K562 (cell line): ENCODE results near the gene DDX20. TPM values are rescaled to one million over a fixed set of nuclear protein-coding genes. Genes with fewer than 3 reads are reported as not detected.

ENCODE experiments used
- BHLHE40 ChIP-seq: IDR thresholded peaks from 2 replicates; pipeline ENCODE4 v1.6.1; 2011; ENCODE audit warnings: low read length, improper control_type of control experiment
- CEBPG ChIP-seq, 3 experiments: fragments of 200-800 bp in 1 of 3; sonication (Bioruptor generic) in 1 of 3; sonication (generic) in 1 of 3; formaldehyde crosslinking in 1 of 3; IDR thresholded peaks in 2 of 3; conservative IDR thresholded peaks in 1 of 3; 2 replicates each; pipeline versions ENCODE4 v1.6.1 to v1.8.0; 2016 to 2022; ENCODE audit warnings: missing compliant biosample characterization in 2 of 3, missing genetic modification characterization in 2 of 3, mild to moderate bottlenecking in 1 of 3, missing genetic modification reagents in 1 of 3
- DIDO1 ChIP-seq: fragments of 450-650 bp; IDR thresholded peaks from 2 replicates; pipeline ENCODE4 v1.6.1; 2016; ENCODE audit warnings: low read depth, missing biosample characterization, missing genetic modification characterization
- E2F3 ChIP-seq: fragments of 250-450 bp; sonication (Bioruptor Pico); IDR thresholded peaks from 2 replicates; pipeline ENCODE4 v1.4.0; 2020; ENCODE audit warnings: mild to moderate bottlenecking
- EZH2 ChIP-seq: IDR thresholded peaks from 2 replicates; pipeline ENCODE4 v1.6.1; 2012; ENCODE audit warnings: low read depth, mild to moderate bottlenecking, inconsistent platforms, low read length, borderline replicate concordance
- FOXO4 ChIP-seq: fragments of 450-650 bp; formaldehyde crosslinking; IDR thresholded peaks from 2 replicates; pipeline ENCODE4 v1.4.0; 2020; ENCODE audit warnings: mild to moderate bottlenecking, moderate library complexity
- MGA ChIP-seq: fragments of 450-650 bp; IDR thresholded peaks from 2 replicates; pipeline ENCODE4 v1.6.1; 2016; ENCODE audit warnings: mild to moderate bottlenecking, moderate library complexity
- RAD21 ChIP-seq, 2 experiments: fragments of 250-450 bp in 1 of 2; fragments of 450-650 bp in 1 of 2; sonication (Bioruptor Pico) in 1 of 2; formaldehyde crosslinking in 1 of 2; IDR thresholded peaks in 1 of 2; conservative IDR thresholded peaks in 1 of 2; 2 replicates each; pipeline versions ENCODE4 v1.4.0 to v1.8.0; 2020 to 2022; ENCODE audit warnings: mild to moderate bottlenecking in 2 of 2, moderate library complexity in 1 of 2
- ZBTB17 ChIP-seq: fragments of 450-650 bp; formaldehyde crosslinking; IDR thresholded peaks from 2 replicates; pipeline ENCODE4 v1.4.0; 2020; ENCODE audit warnings: mild to moderate bottlenecking
- ZBTB9 ChIP-seq: fragments of 450-650 bp; formaldehyde crosslinking; IDR thresholded peaks from 2 replicates; pipeline ENCODE4 v1.4.0; 2020; ENCODE audit warnings: mild to moderate bottlenecking, moderate library complexity
- ZNF584 ChIP-seq: fragments of 200-800 bp; sonication (Bioruptor generic); IDR thresholded peaks from 2 replicates; pipeline ENCODE4 v1.6.1; 2016; ENCODE audit warnings: low read depth, mild to moderate bottlenecking, missing genetic modification characterization, missing compliant biosample characterization
- polyA plus RNA-seq, 8 experiments: library from polyadenylated mRNA; depleted of rRNA in 4 of 8; stranded (reverse) in 5 of 8; unstranded in 3 of 8; fragments of >200 nt; fragmentation: Nextera tagmentation in 2 of 8; fragmentation: Illumina TruSeq in 1 of 8; extraction: Ambion mirVana in 2 of 8; extraction: Trizol in 1 of 8; gene quantifications; 2 replicates each; pipeline versions ENCODE4 v1.2.1 to v1.2.3, GENCODE V29; 2011 to 2014; ENCODE audit warnings: inconsistent platforms in 1 of 8, missing spikeins in 1 of 8
- total RNA-seq, 7 experiments: library from RNA; depleted of rRNA in 6 of 7; stranded (reverse); fragments of >200 nt in 6 of 7; fragmentation: Illumina TruSeq in 2 of 7; extraction: Trizol in 2 of 7; gene quantifications; 2 replicates each; pipeline versions ENCODE4 v1.2.1 to v1.2.3, GENCODE V29; 2011 to 2021; ENCODE audit warnings: low replicate concordance in 1 of 7

The DDX20 gene
- total and polyA plus RNA-seq, 9 of the 15 experiments (the other 6 are each of a cell fraction or from before 2014, with no cell fraction given), result 8.3 to 33.4 (median 24.5) TPM

- TF ChIP-seq MGA (peak; percentile 62), ZBTB17 (CRISPR knock-in tag) (0 out of 2 replicates have a peak, but pooled peaks have one; percentile 32), ZBTB9 (peak; percentile 52; the same call in 1 of the 2 replicates), ZNF584 (CRISPR knock-in tag) (peak; percentile 66; the same call in 1 of the 2 replicates), FOXO4 (CRISPR knock-in tag) (no peak), BHLHE40 (0 out of 2 replicates have a peak, but pooled peaks have one; percentile 3), EZH2 (no peak), RAD21 (CRISPR knock-in tag; conservative IDR thresholded peaks at IDR 0.05 in 1 of 2, IDR thresholded peaks at IDR 0.05 in 1 of 2) (peak in 1 of 2 experiments; percentile 30; a peak in 2 of 4 replicates), E2F3 (CRISPR knock-in tag) (peak; percentile 67; the same call in 1 of the 2 replicates), DIDO1 (0 out of 2 replicates have a peak, but pooled peaks have one; percentile 31), CEBPG (CRISPR knock-in tag; IDR thresholded peaks at IDR 0.05) (no peak), CEBPG (tag; conservative IDR thresholded peaks at IDR 0.05 in 1 of 2, IDR thresholded peaks at IDR 0.05 in 1 of 2) (no peak)
These were observed 34.5 kb upstream of the DDX20 start (continued) for GRCh38 chr1:111720977-111721786.
